ENCODE data around the gene NTNG1.

The NTNG1 gene

DNA sequence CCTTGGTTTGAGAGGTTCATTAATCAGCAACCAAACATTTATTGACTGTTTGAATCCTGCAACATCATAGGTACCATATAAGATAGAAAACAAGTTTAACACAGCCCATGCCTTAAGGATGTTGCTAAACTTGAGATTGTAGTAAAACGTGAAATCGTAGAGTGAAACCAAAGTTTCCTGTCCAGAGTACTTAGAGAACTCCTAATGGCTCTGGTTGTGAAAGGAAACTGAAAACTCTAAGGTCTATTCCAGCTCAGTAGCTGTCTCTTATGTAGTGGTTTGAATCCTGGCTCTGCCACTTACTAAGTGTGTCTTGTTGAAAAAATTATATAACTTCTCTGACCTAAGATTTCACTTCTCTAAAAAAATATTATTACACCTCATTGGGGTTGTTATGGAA is 310.9 kb downstream of the NTNG1 start:
- no peak for DNase-seq (ENCODE audit: low read depth, low spot score)
- ChIA-PET CTCF (no interaction called here), POLR2A (no interaction called here)
- TF ChIP-seq, protein P1, sequence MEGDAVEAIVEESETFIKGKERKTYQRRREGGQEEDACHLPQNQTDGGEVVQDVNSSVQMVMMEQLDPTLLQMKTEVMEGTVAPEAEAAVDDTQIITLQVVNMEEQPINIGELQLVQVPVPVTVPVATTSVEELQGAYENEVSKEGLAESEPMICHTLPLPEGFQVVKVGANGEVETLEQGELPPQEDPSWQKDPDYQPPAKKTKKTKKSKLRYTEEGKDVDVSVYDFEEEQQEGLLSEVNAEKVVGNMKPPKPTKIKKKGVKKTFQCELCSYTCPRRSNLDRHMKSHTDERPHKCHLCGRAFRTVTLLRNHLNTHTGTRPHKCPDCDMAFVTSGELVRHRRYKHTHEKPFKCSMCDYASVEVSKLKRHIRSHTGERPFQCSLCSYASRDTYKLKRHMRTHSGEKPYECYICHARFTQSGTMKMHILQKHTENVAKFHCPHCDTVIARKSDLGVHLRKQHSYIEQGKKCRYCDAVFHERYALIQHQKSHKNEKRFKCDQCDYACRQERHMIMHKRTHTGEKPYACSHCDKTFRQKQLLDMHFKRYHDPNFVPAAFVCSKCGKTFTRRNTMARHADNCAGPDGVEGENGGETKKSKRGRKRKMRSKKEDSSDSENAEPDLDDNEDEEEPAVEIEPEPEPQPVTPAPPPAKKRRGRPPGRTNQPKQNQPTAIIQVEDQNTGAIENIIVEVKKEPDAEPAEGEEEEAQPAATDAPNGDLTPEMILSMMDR (IDR thresholded peaks at IDR 0.05; ENCODE audit: insufficient read depth, low read length, missing control alignments): no peak
- H3K4me3 ChIP-seq (ENCODE audit: low read depth, low read length): no peak overlapping the region

DNA sequence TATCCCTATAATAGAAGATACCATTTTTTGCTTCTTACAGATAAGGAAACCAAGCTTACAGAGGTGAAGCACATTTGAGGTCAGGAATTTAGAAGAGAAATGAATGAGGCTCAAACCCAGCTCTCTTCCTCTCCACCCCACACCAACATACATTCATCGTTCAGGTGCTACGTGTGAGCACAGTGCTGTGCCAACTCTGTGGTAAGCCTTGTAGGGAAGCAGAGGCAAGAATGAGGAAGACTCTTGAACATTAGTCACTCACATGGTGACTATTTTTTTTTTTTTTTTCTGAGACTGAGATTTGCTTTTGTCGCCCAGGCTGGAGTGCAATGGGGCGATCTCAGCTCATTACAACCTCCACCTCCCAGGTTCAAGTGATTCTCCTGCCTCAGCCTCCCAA is 314.0 kb downstream of the NTNG1 start:
- no peak for DNase-seq (ENCODE audit: low read depth, low spot score)
- no peak overlapping the region for H3K4me3 ChIP-seq (ENCODE audit: low read depth, low read length)
- ChIA-PET POLR2A (no interaction called here), CTCF (no interaction called here)
- TF ChIP-seq, protein P1 (IDR thresholded peaks at IDR 0.05; ENCODE audit: insufficient read depth, low read length, missing control alignments): no peak

DNA sequence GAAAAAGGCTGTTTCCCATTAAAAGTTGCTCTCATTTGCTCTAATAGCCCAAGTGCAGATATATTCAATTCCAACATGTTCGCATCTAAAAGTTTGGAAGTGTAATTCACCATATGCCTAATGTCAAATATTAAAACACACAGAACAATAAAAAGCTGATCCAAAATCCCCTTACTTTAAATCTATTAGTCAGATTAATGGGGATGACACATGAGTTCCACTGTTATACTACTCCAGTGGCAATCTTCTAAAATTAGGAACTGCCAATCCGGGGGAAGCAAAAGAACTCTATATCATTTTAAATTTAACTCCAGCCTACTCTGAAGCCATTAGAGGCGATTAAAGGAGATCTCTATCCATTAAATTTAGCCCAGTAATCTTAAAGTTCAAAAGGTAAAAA is 317.1 kb downstream of the NTNG1 start:
- TF ChIP-seq, protein P1 (IDR thresholded peaks at IDR 0.05; ENCODE audit: insufficient read depth, low read length, missing control alignments): no peak
- H3K4me3 ChIP-seq (ENCODE audit: low read depth, low read length): no peak overlapping the region
- CTCF ChIA-PET: no interaction called here
- no peak for DNase-seq (ENCODE audit: low read depth, low spot score)
- POLR2A ChIA-PET: no interaction called here

DNA sequence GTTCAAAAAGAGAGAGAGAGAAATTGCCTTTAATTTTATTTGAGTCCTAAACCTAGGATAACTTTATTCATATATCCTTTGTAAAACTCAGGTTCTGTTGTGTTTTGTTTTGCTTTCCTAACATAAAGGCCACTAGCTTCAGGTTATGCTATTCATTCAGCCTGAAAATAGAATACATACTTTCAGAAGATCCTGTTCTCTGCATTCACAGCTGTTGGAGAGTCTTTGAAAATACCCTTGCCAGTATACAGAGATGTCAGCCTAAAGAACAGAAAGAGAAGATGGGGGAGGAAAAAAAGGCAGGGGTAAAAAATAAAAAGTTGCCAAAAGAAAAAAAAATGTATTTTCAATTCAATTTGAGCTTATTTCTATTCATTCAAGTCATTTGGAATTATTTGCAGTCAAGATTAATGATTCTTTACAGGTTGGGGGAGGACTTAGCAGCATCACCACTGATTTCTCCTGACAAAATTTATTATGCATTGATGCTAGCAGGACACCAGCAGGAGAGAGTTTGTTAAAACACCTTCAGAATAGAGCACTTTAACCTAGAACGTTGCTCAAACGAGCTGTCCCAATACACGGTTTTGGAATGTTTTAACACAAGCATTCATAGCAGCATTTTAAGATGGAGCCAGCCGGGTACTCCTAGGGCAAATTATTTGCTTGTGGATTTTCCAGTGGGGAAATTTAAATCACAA is 318.5 kb downstream of the NTNG1 start:
- H3K4me3 ChIP-seq (ENCODE audit: low read depth, low read length): no peak overlapping the region
- no peak for DNase-seq (ENCODE audit: low read depth, low spot score)
- ChIA-PET POLR2A (no interaction called here), CTCF (interaction anchor here (1.6 kb wide), 1 partner anchor 15 kb away, joined by 3 read pairs; no protein-coding TSS in a partner anchor)
- TF ChIP-seq, protein P1 (IDR thresholded peaks at IDR 0.05; ENCODE audit: insufficient read depth, low read length, missing control alignments): no peak

DNA sequence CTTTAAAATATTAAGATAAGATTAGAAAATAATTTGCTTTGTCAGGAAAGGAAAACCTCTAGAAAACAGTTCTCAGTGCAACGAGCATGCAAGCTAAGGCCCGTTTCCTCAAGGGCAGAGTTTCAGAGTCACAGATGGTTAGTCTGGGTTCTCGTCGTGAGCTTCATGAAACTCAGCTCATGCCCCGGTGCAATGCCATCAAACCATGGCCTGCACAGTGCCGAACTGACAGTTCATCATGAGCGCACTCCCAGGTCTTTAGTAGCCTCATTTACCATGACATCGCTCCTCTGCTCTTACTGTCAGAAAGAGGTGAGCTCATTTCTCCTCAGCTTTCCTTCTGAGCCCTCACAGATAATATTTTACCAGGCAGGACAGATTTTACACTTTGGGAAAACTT is 319.2 kb downstream of the NTNG1 start:
- TF ChIP-seq, protein P1 (IDR thresholded peaks at IDR 0.05; ENCODE audit: insufficient read depth, low read length, missing control alignments): no peak
- POLR2A ChIA-PET: no interaction called here
- CTCF ChIA-PET: interaction anchor here (0.7 to 1.6 kb wide), 2 partner anchors 10 to 15 kb away, joined by 3 read pairs; no protein-coding TSS in a partner anchor
- H3K4me3 ChIP-seq (ENCODE audit: low read depth, low read length): no peak overlapping the region
- DNase-seq (ENCODE audit: low read depth, low spot score): no peak

DNA sequence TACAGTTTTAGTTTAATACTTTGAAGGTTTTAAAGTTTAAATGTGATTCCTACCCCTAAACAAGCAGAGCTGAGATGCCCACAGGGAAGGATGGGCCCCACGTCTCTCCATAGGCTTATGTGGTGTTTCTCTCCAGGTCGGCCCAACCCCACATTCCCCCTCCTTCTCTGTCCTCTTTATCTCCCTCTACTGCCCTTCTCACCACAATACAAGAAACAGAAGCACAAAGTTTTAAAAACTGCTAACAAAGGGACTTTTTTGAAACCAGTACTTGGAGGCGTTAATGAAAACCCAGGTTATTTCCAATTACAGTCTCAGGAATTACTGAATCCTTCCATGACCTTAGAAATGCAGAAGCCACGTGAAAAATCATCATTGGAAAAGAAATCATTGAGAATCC is 324.0 kb downstream of the NTNG1 start:
- no peak for DNase-seq (ENCODE audit: low read depth, low spot score)
- POLR2A ChIA-PET: no interaction called here
- H3K4me3 ChIP-seq (ENCODE audit: low read depth, low read length): no peak overlapping the region
- CTCF ChIA-PET: interaction anchor here (0.6 kb wide), 1 partner anchor 540 kb away, joined by 3 read pairs; no protein-coding TSS in a partner anchor
- TF ChIP-seq, protein P1 (IDR thresholded peaks at IDR 0.05; ENCODE audit: insufficient read depth, low read length, missing control alignments): no peak

Data from AG04449 (cell line).